ENCODE results near the gene ITIH3. TPM values are rescaled to one million over a fixed set of nuclear protein-coding genes. Genes with fewer than 3 reads are reported as not detected.

ITIH3 gene
- total RNA-seq: 4.6 TPM

GRCh38 chr3:52794612-52795099, at the start of gene ITIH3:
TSS of gene ITIH3 (plus strand) at chr3:52794796. CDS start at chr3:52794804, 8 bp downstream.
- no peak for DNase-seq (ENCODE audit: low spot score)

- DNase-seq (ENCODE audit: low spot score): no peak
These were observed 42.4 kb upstream of the ITIH3 start for GRCh38 chr3:52752045-52752660.

- no peak for DNase-seq (ENCODE audit: low spot score)
These were observed 40.2 kb upstream of the ITIH3 start for GRCh38 chr3:52754373-52754772.

GRCh38 chr3:52756141-52756540, 38.5 kb upstream of the ITIH3 start:
- no peak for DNase-seq (ENCODE audit: low spot score)

- DNase-seq (ENCODE audit: low spot score): no peak
These were observed 31.1 kb upstream of the ITIH3 start for GRCh38 chr3:52763466-52763865.

GRCh38 chr3:52769786-52770455, 24.7 kb upstream of the ITIH3 start:
- DNase-seq (ENCODE audit: low spot score): no peak

- peak; percentile 93 for DNase-seq (ENCODE audit: low spot score)
These were observed 23.9 kb upstream of the ITIH3 start, which contains the start of gene NEK4 for GRCh38 chr3:52770496-52771333. TSS of gene NEK4 (minus strand) at chr3:52770940. CDS start at chr3:52770746, 194 bp downstream.

- DNase-seq (ENCODE audit: low spot score): no peak
These were observed 23.3 kb upstream of the ITIH3 start for GRCh38 chr3:52771334-52771681.

GRCh38 chr3:52771702-52772101, 22.9 kb upstream of the ITIH3 start:
- no peak for DNase-seq (ENCODE audit: low spot score)

- DNase-seq (ENCODE audit: low spot score): no peak
These were observed 21.1 kb upstream of the ITIH3 start for GRCh38 chr3:52773361-52774065.

- DNase-seq (ENCODE audit: low spot score): peak; percentile 39
These were observed 20.4 kb upstream of the ITIH3 start for GRCh38 chr3:52774066-52774713.

- DNase-seq (ENCODE audit: low spot score): peak; percentile 43
These were observed 19.4 kb upstream of the ITIH3 start for GRCh38 chr3:52774901-52775864.

- no peak for DNase-seq (ENCODE audit: low spot score)
These were observed 18.7 kb upstream of the ITIH3 start for GRCh38 chr3:52775877-52776276.

GRCh38 chr3:52776486-52776885, 18.1 kb upstream of the ITIH3 start:
- peak; percentile 29 for DNase-seq (ENCODE audit: low spot score)

GRCh38 chr3:52777127-52777958, 17.3 kb upstream of the ITIH3 start, which contains the start of gene ITIH1:
TSS of gene ITIH1 (plus strand) at chr3:52777599. CDS start at chr3:52777616, 17 bp downstream.
- peak; percentile 22 for DNase-seq (ENCODE audit: low spot score)

GRCh38 chr3:52777959-52778805, 16.4 kb upstream of the ITIH3 start:
- peak; percentile 19 for DNase-seq (ENCODE audit: low spot score)

GRCh38 chr3:52779011-52779836, 15.4 kb upstream of the ITIH3 start:
- DNase-seq (ENCODE audit: low spot score): peak; percentile 40

Measured in ureter (tissue), 1 donor.